ENCODE measurements around the gene GPSM1. TPM values are rescaled to one million over a fixed set of nuclear protein-coding genes. Genes with fewer than 3 reads are reported as not detected.

GPSM1 gene
- total RNA-seq, 1 donor, result 2.6 TPM

- Histone ChIP-seq H3K4me3 (ENCODE audit: low read length) (no peak overlapping the region), H3K9me3 (ENCODE audit: low read depth, low read length) (no peaks in the 10 kb centered on the region), H3K4me1 (ENCODE audit: insufficient read depth, low read length) (peaks cover 12% of the 10 kb centered on the region), H3K27me3 (ENCODE audit: insufficient read depth, low read length) (no peaks in the 10 kb centered on the region)
These were observed 51.6 kb downstream of the GPSM1 start for GRCh38 chr9:136379003-136379287.

- H3K27me3 ChIP-seq (ENCODE audit: insufficient read depth, low read length), result no peaks in the 10 kb centered on the region
- no peaks in the 10 kb centered on the region for H3K9me3 ChIP-seq (ENCODE audit: low read depth, low read length)
- no peak overlapping the region for H3K4me3 ChIP-seq (ENCODE audit: low read length)
- H3K4me1 ChIP-seq (ENCODE audit: insufficient read depth, low read length), result peaks cover 13% of the 10 kb centered on the region
These were observed 52.1 kb downstream of the GPSM1 start for GRCh38 chr9:136379401-136379800.

GRCh38 chr9:136379891-136380290 lies 52.6 kb downstream of the GPSM1 start:
- peaks cover 18% of the 10 kb centered on the region for H3K4me1 ChIP-seq (ENCODE audit: insufficient read depth, low read length)
- H3K27me3 ChIP-seq (ENCODE audit: insufficient read depth, low read length), result no peaks in the 10 kb centered on the region
- H3K4me3 ChIP-seq (ENCODE audit: low read length), result no peak overlapping the region
- no peaks in the 10 kb centered on the region for H3K9me3 ChIP-seq (ENCODE audit: low read depth, low read length)

GRCh38 chr9:136380381-136380780 lies 53.0 kb downstream of the GPSM1 start:
- peaks cover 23% of the 10 kb centered on the region for H3K4me1 ChIP-seq (ENCODE audit: insufficient read depth, low read length)
- no peaks in the 10 kb centered on the region for H3K27me3 ChIP-seq (ENCODE audit: insufficient read depth, low read length)
- no peaks in the 10 kb centered on the region for H3K9me3 ChIP-seq (ENCODE audit: low read depth, low read length)
- H3K4me3 ChIP-seq (ENCODE audit: low read length), result no peak overlapping the region

GRCh38 chr9:136381311-136381710 lies 54.0 kb downstream of the GPSM1 start:
- H3K4me3 ChIP-seq (ENCODE audit: low read length), result no peak overlapping the region
- H3K27me3 ChIP-seq (ENCODE audit: insufficient read depth, low read length), result no peaks in the 10 kb centered on the region
- peaks cover 28% of the 10 kb centered on the region for H3K4me1 ChIP-seq (ENCODE audit: insufficient read depth, low read length)

GRCh38 chr9:136381966-136382513 lies 54.7 kb downstream of the GPSM1 start:
- Histone ChIP-seq H3K27me3 (ENCODE audit: insufficient read depth, low read length) (no peaks in the 10 kb centered on the region), H3K4me3 (ENCODE audit: low read length) (no peak overlapping the region), H3K9me3 (ENCODE audit: low read depth, low read length) (no peaks in the 10 kb centered on the region), H3K4me1 (ENCODE audit: insufficient read depth, low read length) (peaks cover 21% of the 10 kb centered on the region)

More at GRCh38 chr9:136381311-136381710, 54.0 kb downstream of the GPSM1 start:
- H3K9me3 ChIP-seq (ENCODE audit: low read depth, low read length), result no peaks in the 10 kb centered on the region

GRCh38 chr9:136383436-136383835 lies 56.1 kb downstream of the GPSM1 start:
- no peaks in the 10 kb centered on the region for H3K27me3 ChIP-seq (ENCODE audit: insufficient read depth, low read length)
- H3K4me3 ChIP-seq (ENCODE audit: low read length), result no peak overlapping the region

GRCh38 chr9:136385015-136385414 lies 57.7 kb downstream of the GPSM1 start:
- H3K4me3 ChIP-seq (ENCODE audit: low read length), result no peak overlapping the region
- H3K9me3 ChIP-seq (ENCODE audit: low read depth, low read length), result no peaks in the 10 kb centered on the region
- no peaks in the 10 kb centered on the region for H3K27me3 ChIP-seq (ENCODE audit: insufficient read depth, low read length)
- H3K4me1 ChIP-seq (ENCODE audit: insufficient read depth, low read length), result peaks cover 17% of the 10 kb centered on the region

More at GRCh38 chr9:136383436-136383835, 56.1 kb downstream of the GPSM1 start:
- Histone ChIP-seq H3K4me1 (ENCODE audit: insufficient read depth, low read length) (peaks cover 17% of the 10 kb centered on the region), H3K9me3 (ENCODE audit: low read depth, low read length) (no peaks in the 10 kb centered on the region)

GRCh38 chr9:136386018-136386417 lies 58.7 kb downstream of the GPSM1 start:
- no peak overlapping the region for H3K4me3 ChIP-seq (ENCODE audit: low read length)
- H3K4me1 ChIP-seq (ENCODE audit: insufficient read depth, low read length), result peaks cover 17% of the 10 kb centered on the region
- H3K9me3 ChIP-seq (ENCODE audit: low read depth, low read length), result no peaks in the 10 kb centered on the region
- H3K27me3 ChIP-seq (ENCODE audit: insufficient read depth, low read length), result no peaks in the 10 kb centered on the region

- H3K9me3 ChIP-seq (ENCODE audit: low read depth, low read length), result no peaks in the 10 kb centered on the region
- H3K4me1 ChIP-seq (ENCODE audit: insufficient read depth, low read length), result peaks cover 17% of the 10 kb centered on the region
- no peak overlapping the region for H3K4me3 ChIP-seq (ENCODE audit: low read length)
- H3K27me3 ChIP-seq (ENCODE audit: insufficient read depth, low read length), result no peaks in the 10 kb centered on the region
These were observed 59.9 kb downstream of the GPSM1 start for GRCh38 chr9:136387217-136387616.

- Histone ChIP-seq H3K9me3 (ENCODE audit: low read depth, low read length) (no peaks in the 10 kb centered on the region), H3K27me3 (ENCODE audit: insufficient read depth, low read length) (no peaks in the 10 kb centered on the region), H3K4me1 (ENCODE audit: insufficient read depth, low read length) (peaks cover 14% of the 10 kb centered on the region), H3K4me3 (ENCODE audit: low read length) (no peak overlapping the region)
These were observed 62.1 kb downstream of the GPSM1 start for GRCh38 chr9:136389396-136389795.

- H3K9me3 ChIP-seq (ENCODE audit: low read depth, low read length), result no peaks in the 10 kb centered on the region
- H3K27me3 ChIP-seq (ENCODE audit: insufficient read depth, low read length), result no peaks in the 10 kb centered on the region
- H3K4me3 ChIP-seq (ENCODE audit: low read length), result no peak overlapping the region
- H3K4me1 ChIP-seq (ENCODE audit: insufficient read depth, low read length), result no peaks in the 10 kb centered on the region
These were observed 64.6 kb downstream of the GPSM1 start for GRCh38 chr9:136391737-136392537.

- Histone ChIP-seq H3K4me1 (ENCODE audit: insufficient read depth, low read length) (no peaks in the 10 kb centered on the region), H3K9me3 (ENCODE audit: low read depth, low read length) (no peaks in the 10 kb centered on the region), H3K4me3 (ENCODE audit: low read length) (no peak overlapping the region), H3K27me3 (ENCODE audit: insufficient read depth, low read length) (no peaks in the 10 kb centered on the region)
These were observed 65.5 kb downstream of the GPSM1 start for GRCh38 chr9:136392538-136393449.

GRCh38 chr9:136393531-136393930 lies 66.2 kb downstream of the GPSM1 start:
- H3K27me3 ChIP-seq (ENCODE audit: insufficient read depth, low read length), result no peaks in the 10 kb centered on the region
- H3K9me3 ChIP-seq (ENCODE audit: low read depth, low read length), result no peaks in the 10 kb centered on the region
- no peak overlapping the region for H3K4me3 ChIP-seq (ENCODE audit: low read length)
- peaks cover 5% of the 10 kb centered on the region for H3K4me1 ChIP-seq (ENCODE audit: insufficient read depth, low read length)

GRCh38 chr9:136394312-136395019 lies 67.1 kb downstream of the GPSM1 start:
- H3K4me3 ChIP-seq (ENCODE audit: low read length), result no peak overlapping the region
- no peaks in the 10 kb centered on the region for H3K9me3 ChIP-seq (ENCODE audit: low read depth, low read length)
- H3K4me1 ChIP-seq (ENCODE audit: insufficient read depth, low read length), result peaks cover 14% of the 10 kb centered on the region
- H3K27me3 ChIP-seq (ENCODE audit: insufficient read depth, low read length), result no peaks in the 10 kb centered on the region
